Ovary (tissue), 9 donors: ENCODE measurements around the gene TIMELESS. TPM values are rescaled to one million over a fixed set of nuclear protein-coding genes. Genes with fewer than 3 reads are reported as not detected.

Experiments used
- DNase-seq, 5 donors: peaks; one replicate each; pipeline ENCODE4 v3.0.0-alpha.2; 2019 to 2020
- H3K27ac ChIP-seq, 2 donors: fragments of 200-600 bp; one replicate each; pipeline versions ENCODE4 v1.5.1 to v1.8.0; 2019 to 2022
- H3K27me3 ChIP-seq: fragments of 200-600 bp; one replicate; pipeline ENCODE4 v1.8.0; 2022
- H3K36me3 ChIP-seq: fragments of 200-600 bp; sonication (generic); one replicate; pipeline ENCODE4 v1.5.1; 2019
- H3K4me1 ChIP-seq: one replicate; pipeline ENCODE4 v1.8.1; 2013; ENCODE audit warnings: mild to moderate bottlenecking, moderate library complexity; ENCODE audit not compliant: insufficient read depth
- H3K4me3 ChIP-seq: fragments of 200-600 bp; sonication (generic); one replicate; pipeline ENCODE4 v1.5.1; 2017
- H3K9me3 ChIP-seq, 2 donors: fragments of 200-600 bp in 1 of 2; sonication (generic) in 1 of 2; one replicate each; pipeline versions ENCODE4 v1.5.1 to v1.8.1; 2013 to 2019; ENCODE audit warnings: mild to moderate bottlenecking in 1 of 2, moderate library complexity in 1 of 2
- CTCF ChIP-seq, 3 donors: fragments of 450-650 bp in 2 of 3; fragments of 200-600 bp in 1 of 3; IDR thresholded peaks; one replicate each; pipeline versions ENCODE4 v1.5.1 to v1.8.0; 2016 to 2022; ENCODE audit warnings: antibody characterized with exemption in 3 of 3, mild to moderate bottlenecking in 1 of 3
- EP300 ChIP-seq: sonication (generic); formaldehyde crosslinking; IDR thresholded peaks from one replicate; pipeline ENCODE4 v1.6.1; 2017; ENCODE audit warnings: antibody characterized with exemption
- POLR2A ChIP-seq: fragments of 450-650 bp; IDR thresholded peaks from one replicate; pipeline ENCODE4 v1.6.1; 2017; ENCODE audit warnings: antibody characterized with exemption, mild to moderate bottlenecking, moderate library complexity
- WGBS, 3 donors: extraction: QIAGEN DNeasy Blood & Tissue Kit in 1 of 3; methylation state at CpG; one replicate each; pipeline versions ENCODE4 v1.1.5 to v1.1.7; 2013 to 2017; 5-methylcytosine and 5-hydroxymethylcytosine counted together
- intact Hi-C, 4 donors: fragments of 100-400 bp; cut with DNase I; formaldehyde crosslinking; loops; one replicate each; pipeline versions ENCODE4 v1.11.0 to v1.15.1; 2022 to 2023
- polyA plus RNA-seq, 2 donors: library from polyadenylated mRNA; stranded (reverse); fragments of 200-250 nt in 1 of 2; fragments of 350-450 nt in 1 of 2; fragmentation: Illumina TruSeq in 1 of 2; extraction: RNeasy Lipid Tissue Mini Kit (QIAGEN cat#74804) in 1 of 2; gene quantifications; one replicate each; pipeline ENCODE4 v1.2.3, GENCODE V29; 2013 to 2014
- total RNA-seq, 7 donors: library from RNA; depleted of rRNA in 2 of 7; stranded (reverse); fragments of >200 nt in 2 of 7; fragmentation: NEBNext Ultra II Directional in 3 of 7; extraction: Animal tissue kit (Norgen Biotek cat#: 25700) in 3 of 7; gene quantifications; one replicate each; pipeline versions ENCODE4 v1.1.0 to v1.2.4, GENCODE V29; 2016 to 2023
- donor health status: DM: no; HTN: no; CAD: no; lungs with moderate emphysema.
- donor health status: DM: no; HTN: no; CAD: no.
- donor health status: Bipolar disorder and iron deficiency.
- donor health status: DM: yes; HTN: yes; CAD: no.
- donor health status: DM: no; HTN: no; CAD: no.
- donor health status: DM: yes; HTN: yes; CAD: no.

Gene TIMELESS
- total and polyA plus RNA-seq, 9 donors, result 2.1 to 6.4 (median 3.2) TPM

GRCh38 chr12:56387152-56387736, 62.0 kb downstream of the TIMELESS start:
- intact Hi-C loops, result no loop called here
- TF ChIP-seq POLR2A (no peak), CTCF (IDR thresholded peaks at IDR 0.05) (no peak), EP300 (no peak)
- Histone ChIP-seq H3K36me3 (no peaks in the 10 kb centered on the region), H3K4me3 (no peak overlapping the region), H3K27me3 (no peaks in the 10 kb centered on the region), H3K9me3 (no peaks in the 10 kb centered on the region), H3K27ac (no peak overlapping the region), H3K4me1 (no peaks in the 10 kb centered on the region)
- 30 to 36% (median 34%) methylated on average over 7 of the region's 7 CpGs for WGBS, 3 donors
- no peak for DNase-seq

GRCh38 chr12:56385873-56386272, 63.4 kb downstream of the TIMELESS start:
- 81 to 89% (median 86%) methylated on average over 1 of the region's 1 CpG for WGBS, 3 donors
- Histone ChIP-seq H3K4me1 (no peaks in the 10 kb centered on the region), H3K9me3 (no peaks in the 10 kb centered on the region), H3K27ac (no peak overlapping the region), H3K36me3 (no peaks in the 10 kb centered on the region), H3K4me3 (no peak overlapping the region), H3K27me3 (no peaks in the 10 kb centered on the region)
- DNase-seq, result no peak
- intact Hi-C loops, result no loop called here
- no peak for TF ChIP-seq CTCF (IDR thresholded peaks at IDR 0.05)
- no peak for TF ChIP-seq EP300
- TF ChIP-seq POLR2A, result no peak

GRCh38 chr12:56382611-56383010, 66.6 kb downstream of the TIMELESS start:
- DNase-seq, result no peak
- 91 to 93% (median 92%) methylated on average over 16 of the region's 16 CpGs for WGBS, 3 donors

GRCh38 chr12:56377989-56378316, 71.3 kb downstream of the TIMELESS start:
- Histone ChIP-seq H3K27ac (no peak overlapping the region), H3K4me3 (no peak overlapping the region), H3K9me3 (no peaks in the 10 kb centered on the region), H3K36me3 (no peaks in the 10 kb centered on the region), H3K27me3 (no peaks in the 10 kb centered on the region), H3K4me1 (no peaks in the 10 kb centered on the region)
- intact Hi-C loops, result loop anchor here in 1 of 4 donors (10.0 kb wide), 1 partner anchor 67 kb away; the partner anchor contains the start of gene TIMELESS
- 4 to 15% (median 6%) methylated on average over 1 of the region's 1 CpG for WGBS, 3 donors
- TF ChIP-seq CTCF (IDR thresholded peaks at IDR 0.05) (no peak), POLR2A (no peak), EP300 (no peak)
- DNase-seq, result no peak

More at GRCh38 chr12:56382611-56383010, 66.6 kb downstream of the TIMELESS start:
- intact Hi-C loops, result no loop called here
- Histone ChIP-seq H3K9me3 (no peaks in the 10 kb centered on the region), H3K4me3 (no peak overlapping the region), H3K27ac (no peak overlapping the region), H3K27me3 (no peaks in the 10 kb centered on the region), H3K36me3 (no peaks in the 10 kb centered on the region), H3K4me1 (no peaks in the 10 kb centered on the region)
- TF ChIP-seq POLR2A (no peak), EP300 (no peak), CTCF (IDR thresholded peaks at IDR 0.05) (no peak)
